UCSD-AML1 (cell line): Measurements from ENCODE around the gene GRB10.

Experiments used
- DNase-seq: peaks from one replicate; lab custom pipeline; 2025; ENCODE audit not compliant: unreplicated experiment; lab: John Stamatoyannopoulos, UW

Gene GRB10

GRCh38 chr7:50674299-50674698, 108.4 kb downstream of the GRB10 start:
- DNase-seq: no peak

DNA sequence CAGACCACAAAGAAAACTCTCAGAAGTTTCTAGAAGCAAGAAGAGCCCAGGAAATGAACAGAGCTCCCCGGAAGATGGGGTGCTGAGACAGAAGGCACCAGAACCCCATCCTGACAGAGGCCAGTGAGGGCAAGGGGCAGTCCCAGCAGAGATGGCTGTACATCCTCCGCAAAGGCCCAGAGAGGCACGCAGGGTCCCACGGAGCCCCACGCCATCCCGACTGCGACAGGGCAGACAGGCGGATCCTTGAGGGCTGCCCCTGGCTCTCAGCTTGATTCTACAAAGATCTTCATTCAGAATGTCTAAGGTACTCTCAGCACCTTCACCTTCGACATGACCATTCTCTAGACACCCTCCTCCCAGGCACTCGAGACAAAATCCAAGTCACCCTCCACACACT, 109.6 kb downstream of the GRB10 start:
- DNase-seq: no peak

GRCh38 chr7:50672045-50672444, 110.7 kb downstream of the GRB10 start:
- DNase-seq: no peak

DNA sequence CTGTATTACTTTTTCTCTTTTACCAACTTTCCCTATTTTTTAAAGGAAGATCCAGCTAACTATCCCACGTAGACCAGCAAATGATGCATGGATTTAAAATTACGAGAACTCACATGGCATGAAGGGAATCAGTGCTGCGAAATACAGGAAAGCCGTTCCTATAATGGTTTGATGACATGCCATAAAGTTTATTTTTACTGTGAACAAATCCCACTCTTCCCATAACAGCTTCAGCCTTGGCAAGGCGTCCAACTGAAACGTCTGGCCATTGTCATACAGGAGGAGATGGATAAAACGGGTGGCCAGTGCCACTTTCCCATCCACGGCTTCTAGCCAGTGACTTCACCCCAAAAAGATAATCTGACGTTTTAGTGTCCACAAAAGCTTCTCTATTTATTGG, 111.3 kb downstream of the GRB10 start:
- DNase-seq: no peak

GRCh38 chr7:50669890-50670289, 112.8 kb downstream of the GRB10 start:
- DNase-seq: no peak

GRCh38 chr7:50667789-50668226, 114.9 kb downstream of the GRB10 start:
- no peak for DNase-seq

DNA sequence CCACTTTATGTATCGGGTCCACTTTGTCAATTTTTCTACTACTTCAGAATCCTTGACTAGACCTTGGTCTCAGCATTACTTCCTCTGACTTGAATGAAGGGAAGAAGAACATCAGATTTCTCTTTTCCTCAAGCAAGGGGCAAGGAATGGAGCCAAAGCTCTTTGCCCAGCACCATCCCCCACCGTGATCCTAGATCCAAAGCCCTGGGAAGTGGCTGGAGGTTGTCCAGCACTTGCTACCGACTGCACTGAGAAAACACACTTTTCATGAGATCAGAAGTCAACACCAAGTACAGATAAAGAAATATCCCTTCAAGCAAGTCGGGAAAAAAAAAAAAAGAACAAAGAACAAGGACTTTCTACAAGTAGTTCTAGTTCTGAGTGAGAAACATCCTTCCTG, 115.4 kb downstream of the GRB10 start:
- no peak for DNase-seq

GRCh38 chr7:50666124-50666496, 116.6 kb downstream of the GRB10 start:
- DNase-seq: no peak

DNA sequence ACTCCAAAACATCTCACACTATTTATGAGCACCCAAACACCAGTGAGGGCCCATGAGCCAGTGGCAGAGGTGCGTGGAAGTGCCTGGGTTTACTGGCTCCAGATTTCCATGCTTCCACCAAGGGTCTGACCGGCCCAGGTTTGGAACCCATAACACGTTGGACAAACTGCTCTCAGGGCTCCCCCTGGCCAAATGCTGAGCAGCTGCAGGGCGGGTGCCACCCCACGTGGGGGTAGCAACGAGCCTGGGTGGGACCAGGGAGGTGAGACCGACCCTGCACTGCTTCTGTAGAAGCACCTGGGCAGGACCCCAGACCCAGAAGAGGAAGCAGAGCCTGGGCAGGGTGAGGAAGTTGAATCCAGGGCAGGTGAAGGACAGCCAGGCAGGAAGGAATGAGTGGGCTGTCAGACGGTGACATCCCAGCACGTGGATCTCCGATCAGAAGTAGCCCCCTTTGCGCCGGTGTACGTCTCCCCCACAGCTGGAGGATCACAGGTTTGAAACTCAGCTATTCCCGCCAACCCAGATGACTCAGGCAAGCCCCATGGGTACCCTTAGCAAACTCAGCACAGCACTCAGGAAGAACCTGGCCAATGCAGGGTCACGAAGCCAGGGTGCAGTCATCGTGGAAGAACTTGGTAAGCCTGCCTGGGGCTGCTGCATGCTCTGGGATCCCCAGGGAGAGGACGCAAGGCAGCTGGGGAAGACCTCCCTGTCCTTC, 117.1 kb downstream of the GRB10 start:
- DNase-seq: no peak

GRCh38 chr7:50664937-50665336, 117.8 kb downstream of the GRB10 start:
- DNase-seq: no peak

DNA sequence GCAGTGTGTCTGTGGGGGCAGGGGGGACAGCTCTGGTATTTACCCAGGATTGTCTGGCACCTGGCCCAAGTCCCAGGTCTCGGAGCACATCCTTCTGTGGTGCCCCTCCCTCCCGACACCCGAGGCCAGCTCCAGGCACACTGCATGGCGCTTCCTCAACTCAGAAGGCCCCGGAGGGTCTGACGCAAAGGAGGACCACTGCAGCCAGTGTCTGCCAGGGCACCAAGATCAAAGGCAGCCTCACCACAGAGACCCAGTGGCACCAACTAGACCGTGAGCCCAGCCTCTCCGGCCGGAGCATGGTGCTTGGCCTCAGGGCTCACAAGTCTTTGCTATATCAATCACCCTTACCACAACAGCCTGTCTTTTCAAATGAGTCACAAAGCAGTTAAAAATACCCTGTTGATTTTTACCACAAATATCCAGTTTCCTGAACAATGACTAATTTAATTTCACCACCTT, 118.2 kb downstream of the GRB10 start:
- peak; percentile 16 for DNase-seq

- DNase-seq: no peak
These were observed 119.1 kb downstream of the GRB10 start for GRCh38 chr7:50663396-50664102.

DNA sequence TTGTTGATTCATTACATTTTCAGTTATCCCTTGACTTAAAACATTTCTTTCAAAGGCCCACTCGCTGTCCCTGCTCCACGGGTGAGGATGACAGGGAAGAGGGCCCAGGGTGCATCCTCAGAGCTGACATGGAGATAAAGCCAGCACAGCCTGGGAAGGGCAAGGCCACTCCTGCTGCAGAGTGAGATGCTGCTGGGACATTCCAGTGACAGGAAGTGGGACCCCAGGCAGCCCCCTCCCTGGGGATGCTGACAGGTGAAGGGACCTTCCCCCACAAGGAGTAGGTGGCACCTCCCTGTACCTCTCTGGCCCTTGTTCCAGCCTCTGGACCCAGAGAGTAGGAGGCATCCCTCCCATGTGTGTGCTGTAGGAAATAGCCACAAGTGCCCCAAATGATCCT, 119.7 kb downstream of the GRB10 start:
- no peak for DNase-seq

DNA sequence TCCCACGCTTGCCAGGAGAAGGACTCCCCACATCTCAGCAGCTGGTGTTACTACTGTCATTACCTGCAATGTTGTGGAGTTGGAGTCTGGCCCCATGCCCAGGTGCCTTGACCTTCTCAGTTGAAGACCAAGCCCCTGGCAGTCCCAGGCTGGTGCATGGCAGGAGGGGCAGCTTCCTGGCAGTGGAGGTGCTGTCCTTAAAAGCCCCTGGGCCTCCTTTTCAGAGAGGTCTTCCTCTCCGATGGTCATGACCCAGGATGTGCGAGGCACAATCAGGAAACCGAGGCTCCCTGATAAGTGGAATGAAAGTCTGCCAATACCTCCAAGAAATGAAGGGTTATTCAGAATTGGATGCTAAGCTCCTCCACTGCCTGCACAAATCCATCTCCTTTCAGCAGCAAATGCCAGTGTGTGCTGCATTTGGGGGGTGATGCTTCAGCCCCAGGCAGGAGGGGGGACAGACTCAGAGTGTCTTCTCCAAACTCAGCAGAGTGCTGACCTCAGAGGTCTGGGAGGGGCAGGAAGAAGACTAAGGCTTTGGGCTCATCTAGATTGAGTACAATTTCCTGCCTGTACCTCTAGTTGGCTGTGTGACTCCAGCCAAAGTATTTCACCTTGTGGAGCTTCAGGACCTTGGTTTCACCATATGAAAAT, 120.5 kb downstream of the GRB10 start:
- DNase-seq: no peak

- DNase-seq: peak; percentile 41
These were observed 121.2 kb downstream of the GRB10 start for GRCh38 chr7:50661345-50662040.

DNA sequence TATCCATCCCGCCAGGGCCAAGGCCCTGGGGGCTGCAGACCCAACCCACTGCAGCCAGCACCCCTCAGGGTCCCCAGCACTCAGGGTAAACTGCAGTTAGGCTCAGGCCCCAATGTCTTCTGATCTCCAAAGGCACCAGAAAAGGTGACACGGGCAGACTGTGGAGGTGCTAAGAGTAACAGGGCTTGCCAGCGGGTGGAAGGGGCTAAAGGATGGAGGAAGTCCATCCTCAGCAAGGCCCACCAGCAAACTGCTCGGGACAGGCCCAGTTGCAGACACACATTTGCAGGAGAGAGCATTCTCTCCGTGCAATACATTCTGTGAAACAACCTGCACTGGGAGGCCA, 121.9 kb downstream of the GRB10 start:
- no peak for DNase-seq

DNA sequence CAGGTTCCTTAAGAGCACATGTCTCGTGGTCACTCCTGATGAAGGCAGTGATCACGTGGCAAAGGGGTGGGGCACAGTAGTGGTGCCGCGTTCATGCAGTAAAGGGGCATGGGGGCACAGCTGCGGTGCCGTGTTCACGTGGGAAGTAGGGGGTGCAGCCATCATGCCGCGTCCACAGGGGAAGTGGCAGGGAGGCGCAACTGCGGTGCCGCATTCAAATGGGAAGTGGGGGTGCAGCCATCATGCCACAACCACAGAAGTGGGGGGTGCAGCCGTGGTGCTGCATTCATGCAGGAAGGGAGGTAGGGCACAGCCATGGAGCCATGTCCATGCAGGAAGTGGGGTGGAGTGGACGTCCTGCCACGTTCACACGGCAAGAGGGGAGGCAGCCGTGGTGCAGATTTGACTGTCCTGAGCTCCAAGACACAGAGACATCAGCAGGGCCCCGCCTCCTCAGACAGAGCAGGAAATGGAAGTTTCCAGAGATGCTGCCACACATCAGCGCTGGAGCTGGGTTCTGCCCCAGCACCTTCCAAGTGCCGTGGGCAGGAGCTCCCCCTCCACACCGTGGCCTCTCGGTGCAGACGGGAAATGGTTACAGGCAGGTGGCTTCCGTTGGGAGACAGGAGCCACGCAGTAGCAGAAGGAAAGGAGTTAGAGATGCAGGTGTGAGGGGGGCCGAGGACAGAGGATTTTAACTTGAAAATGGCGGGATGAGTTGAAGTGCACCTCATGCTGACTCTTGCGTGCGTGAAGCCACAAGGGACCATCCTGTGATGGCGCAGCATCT, 122.5 kb downstream of the GRB10 start:
- DNase-seq: peak; percentile 71

DNA sequence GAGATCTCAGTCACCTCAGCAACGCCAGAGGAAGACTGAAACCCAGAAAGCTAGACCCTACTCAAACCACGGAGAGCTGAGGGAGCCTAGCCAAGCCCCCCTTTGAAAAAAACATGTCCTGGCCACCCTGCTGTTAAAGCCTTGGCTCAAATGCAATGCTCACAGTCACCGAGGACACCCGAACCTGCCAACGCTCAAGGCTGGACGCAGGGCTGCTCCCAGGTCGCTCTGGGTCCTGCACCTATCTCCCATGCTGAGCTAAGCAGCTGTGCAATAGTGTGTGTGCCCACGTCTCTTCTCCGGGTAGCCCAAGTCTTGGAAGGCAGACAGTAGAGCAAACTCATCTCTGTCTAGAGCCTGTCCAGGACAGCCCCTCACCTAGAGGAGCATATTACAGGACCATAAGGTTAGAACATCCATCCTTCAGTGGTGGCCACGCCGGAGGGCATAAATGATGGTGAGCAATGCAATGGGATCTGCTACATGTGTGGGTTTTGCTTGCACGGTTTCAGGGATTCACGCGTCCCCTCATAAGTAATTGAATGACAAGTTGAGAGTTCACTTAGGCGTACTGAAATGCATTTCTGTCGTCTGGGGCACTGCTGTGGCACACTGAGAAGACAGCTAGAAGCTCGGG, 123.2 kb downstream of the GRB10 start:
- DNase-seq: no peak

- no peak for DNase-seq
These were observed 124.0 kb downstream of the GRB10 start for GRCh38 chr7:50658696-50659095.

GRCh38 chr7:50657912-50658311, 124.8 kb downstream of the GRB10 start:
- no peak for DNase-seq
